Psoas muscle (tissue), 8 donors: ENCODE measurements around the gene NDUFB11. TPM values are rescaled to one million over a fixed set of nuclear protein-coding genes. Genes with fewer than 3 reads are reported as not detected.
"Not testable (repeated sequence)": the region's sequence is repeated elsewhere in the genome, so short reads cannot be mapped to it uniquely, and the experiment has no call there.

ENCODE experiments used
- ATAC-seq, 4 donors: fragments of 200-7000 bp; cut with Tn5 transposase; one replicate each; pipeline ENCODE4 v1.9.1; 2020; ENCODE audit warnings: moderate library complexity in 3 of 4, mild to moderate bottlenecking in 2 of 4
- DNase-seq, 2 donors: peaks; one replicate each; pipeline ENCODE4 v3.0.0-alpha.2; 2020
- H3K27ac ChIP-seq: fragments of 200-600 bp; one replicate; pipeline ENCODE4 v1.8.0; 2022
- H3K27me3 ChIP-seq, 3 donors: fragments of 200-600 bp in 1 of 3; one replicate each; pipeline versions ENCODE4 v1.6.1 to v1.8.0; 2013 to 2022; ENCODE audit warnings: low read length in 2 of 3, mild to moderate bottlenecking in 2 of 3, moderate library complexity in 1 of 3; ENCODE audit not compliant: insufficient read depth in 3 of 3
- H3K36me3 ChIP-seq, 2 donors: fragments of 200-600 bp in 1 of 2; one replicate each; pipeline versions ENCODE4 v1.6.1 to v1.8.0; 2013 to 2022; ENCODE audit warnings: low read depth in 1 of 2, mild to moderate bottlenecking in 1 of 2, moderate library complexity in 1 of 2; ENCODE audit not compliant: insufficient read depth in 1 of 2
- H3K4me1 ChIP-seq: fragments of 200-600 bp; one replicate; pipeline ENCODE4 v1.8.0; 2022
- H3K4me3 ChIP-seq: fragments of 200-600 bp; one replicate; pipeline ENCODE4 v1.8.0; 2022; ENCODE audit warnings: mild to moderate bottlenecking
- H3K9me3 ChIP-seq: fragments of 200-600 bp; one replicate; pipeline ENCODE4 v1.8.0; 2022
- CTCF ChIP-seq: fragments of 200-600 bp; IDR thresholded peaks from one replicate; pipeline ENCODE4 v1.8.0; 2022; ENCODE audit warnings: antibody characterized with exemption
- WGBS, 3 donors: extraction: QIAGEN DNeasy Blood & Tissue Kit; methylation state at CpG; one replicate each; pipeline versions ENCODE4 v1.1.6 to v1.1.7; 2013; 5-methylcytosine and 5-hydroxymethylcytosine counted together
- intact Hi-C, 2 donors: fragments of 100-400 bp; cut with DNase I; formaldehyde crosslinking; loops; one replicate each; pipeline versions ENCODE4 v1.11.0 to v1.14.2; 2022
- polyA plus RNA-seq, 3 donors: library from polyadenylated mRNA; stranded (reverse); fragments of 200-250 nt; gene quantifications; one replicate each; pipeline ENCODE4 v1.2.3, GENCODE V29; 2013
- total RNA-seq, 4 donors: library from RNA; stranded (reverse); fragmentation: NEBNext Ultra II Directional in 2 of 4; extraction: Animal tissue kit (Norgen Biotek cat#: 25700) in 2 of 4; gene quantifications; one replicate each; pipeline versions ENCODE4 v1.2.1 to v1.2.4, GENCODE V29; 2021 to 2023
- donor health status: healthy with polysubstance abuse.
- donor health status: DM: no; HTN: no; CAD: no; lungs with moderate emphysema.
- donor health status: Bipolar disorder and iron deficiency.
- donor health status: healthy.
- donor health status: DM: yes; HTN: yes; CAD: no.
- donor health status: DM: no; HTN: no; CAD: no.
- donor health status: DM: no; HTN: no; CAD: no.
- donor health status: DM: yes; HTN: yes; CAD: no.

Gene NDUFB11
- total and polyA plus RNA-seq, 7 donors = 142 to 207 (median 175) TPM

GRCh38 chrX:47146121-47146935 lies 1.8 kb upstream of the NDUFB11 start:
- H3K9me3 ChIP-seq = no peaks in the 10 kb centered on the region
- WGBS, 3 donors = 2 to 33% (median 5%) methylated on average over 6 to 10 of the region's 10 CpGs
- peak overlapping the region; percentile 91 for H3K27ac ChIP-seq
- no peak for DNase-seq
- TF ChIP-seq CTCF = no peak
- intact Hi-C loops = loop anchor here in 1 of 2 donors (10.0 kb wide), 1 partner anchor 508 kb away; the partner anchor contains the start of genes ELK1 and UXT
- ATAC-seq = no peak
- peaks cover 4% of the 10 kb centered on the region for H3K4me1 ChIP-seq
- no peaks in the 10 kb centered on the region for H3K36me3 ChIP-seq
- H3K27me3 ChIP-seq = no peaks in the 10 kb centered on the region
- peak overlapping the region; percentile 76 for H3K4me3 ChIP-seq

- H3K4me3 ChIP-seq = peak overlapping the region; percentile 76
- no peak for DNase-seq
- H3K4me1 ChIP-seq = peaks cover 4% of the 10 kb centered on the region
- H3K36me3 ChIP-seq = peaks cover 0 to 5% of the 10 kb centered on the region in 2 donors
- no peaks in the 10 kb centered on the region for H3K9me3 ChIP-seq
- peak; percentile 18 to 46 (median 30) for ATAC-seq
- no peak for TF ChIP-seq CTCF
- intact Hi-C loops = loop anchor here in 1 of 2 donors (10.0 kb wide), 1 partner anchor 509 kb away; the partner anchor contains the start of genes ELK1 and UXT
- H3K27me3 ChIP-seq = no peaks in the 10 kb centered on the region
- H3K27ac ChIP-seq = peak overlapping the region; percentile 91
- 0 to 46% (median 1%) methylated on average over 9 to 39 of the region's 39 CpGs for WGBS, 3 donors
These were observed 1.1 kb upstream of the NDUFB11 start for GRCh38 chrX:47145395-47146120.

GRCh38 chrX:47143894-47144625 lies 442 bp downstream of the NDUFB11 start:
- peaks cover 0 to 12% of the 10 kb centered on the region in 2 donors for H3K36me3 ChIP-seq
- H3K27me3 ChIP-seq = peaks cover 0 to 2% (median 0%) of the 10 kb centered on the region in 3 donors
- intact Hi-C loops = loop anchor here in 1 of 2 donors (10.0 kb wide), 1 partner anchor 511 kb away; the partner anchor contains the start of genes ELK1 and UXT
- DNase-seq (peak; percentile 42 to 76), ATAC-seq (peak; percentile 33 to 65 (median 50))
- peaks cover 4% of the 10 kb centered on the region for H3K4me1 ChIP-seq
- no peaks in the 10 kb centered on the region for H3K9me3 ChIP-seq
- no peak for TF ChIP-seq CTCF
- peak overlapping the region; percentile 91 for H3K27ac ChIP-seq
- H3K4me3 ChIP-seq = peak overlapping the region; percentile 76
- WGBS, 3 donors = 3 to 44% (median 6%) methylated on average over 26 to 44 of the region's 46 CpGs

- no peaks in the 10 kb centered on the region for H3K9me3 ChIP-seq
- no peak overlapping the region for H3K4me3 ChIP-seq
- H3K4me1 ChIP-seq = peaks cover 3% of the 10 kb centered on the region
- H3K27ac ChIP-seq = no peak overlapping the region
- peaks cover 0 to 12% of the 10 kb centered on the region in 2 donors for H3K36me3 ChIP-seq
- peaks cover 0 to 5% (median 0%) of the 10 kb centered on the region in 3 donors for H3K27me3 ChIP-seq
- 55 to 89% (median 60%) methylated on average over 5 to 6 of the region's 6 CpGs for WGBS, 3 donors
- no peak for TF ChIP-seq CTCF
- ATAC-seq (no peak), DNase-seq (no peak)
- intact Hi-C loops = no loop called here
These were observed 6.3 kb downstream of the NDUFB11 start for GRCh38 chrX:47138171-47138570.

- intact Hi-C loops = not testable (repeated sequence)
These were observed 8.9 kb downstream of the NDUFB11 start for GRCh38 chrX:47135650-47136049.

More at GRCh38 chrX:47135650-47136049, 8.9 kb downstream of the NDUFB11 start:
- not testable (repeated sequence) for H3K9me3 ChIP-seq, H3K27me3 ChIP-seq, DNase-seq, H3K36me3 ChIP-seq, H3K27ac ChIP-seq, H3K4me1 ChIP-seq, H3K4me3 ChIP-seq
- 63 to 76% (median 66%) methylated on average over 5 of the region's 5 CpGs for WGBS, 3 donors
- ATAC-seq = peak in 3 of 4 donors; percentile 69 to 73 (median 70)
